ENCODE measurements around the gene GCN1.

- TF ChIP-seq CTCF (IDR thresholded peaks at IDR 0.05) (no peak), POLR2A (IDR thresholded peaks at IDR 0.05) (no peak)
Measured at GRCh38 chr12:120196363-120196762, 1.8 kb upstream of the GCN1 start.

Data from heart left ventricle (tissue), 13 donors.